K562 (cell line): ENCODE results near the gene NKG7. TPM values are rescaled to one million over a fixed set of nuclear protein-coding genes. Genes with fewer than 3 reads are reported as not detected.

Experiments used
- ATAC-seq: fragments of 200-7000 bp; cut with Tn5 transposase; 3 replicates; pipeline ENCODE4 v1.9.1; 2020; ENCODE audit warnings: moderate library complexity
- BruUV-seq: library from RNA; stranded (reverse); fragments of 400-500 nt; replicated peaks from 2 replicates; lab custom pipeline; 2021; lab: Mats Ljungman, UMichigan
- CTCF ChIA-PET: fragments of 300-600 bp; formaldehyde crosslinking; extraction: SDS; loops from one replicate; lab custom pipeline; 2021; ENCODE audit warnings: low intra/inter-chr PET ratio; lab: Yijun Ruan, JAX
- POLR2A ChIA-PET: fragments of 300-600, 350-650 bp; sonication (Branson Sonifier 250); formaldehyde crosslinking; extraction: SDS; loops from one replicate; lab custom pipeline; 2021; ENCODE audit warnings: antibody characterized with exemption, inconsistent platforms; lab: Yijun Ruan, JAX
- DNase-seq, 4 experiments: peaks; one replicate each; pipeline versions ENCODE4 v3.0.0 to v3.0.0-alpha.2; 2011 to 2018; ENCODE audit warnings: low spot score in 3 of 4, mixed read lengths in 3 of 4; ENCODE audit errors: extremely low read depth in 1 of 4
- FAIRE-seq: peaks from 2 replicates; lab custom pipeline; 2011; peaks lifted over from hg19 to GRCh38; lab: Jason Lieb, UNC
- H2AFZ ChIP-seq: 2 replicates; pipeline ENCODE4 v1.6.0; 2011; ENCODE audit warnings: low read depth, low read length, control low read depth, inconsistent platforms
- H3K27ac ChIP-seq: fragments of 200-600 bp; 3 replicates; pipeline ENCODE4 v1.8.0; 2011; ENCODE audit warnings: low read depth, mild to moderate bottlenecking, control low read depth, inconsistent platforms, low read length, moderate library complexity, mixed read lengths; ENCODE audit errors: extremely low read depth
- H3K27me3 ChIP-seq, 2 experiments: fragments of 300-600 bp in 1 of 2; 2 replicates in 1 of 2; 3 replicates in 1 of 2; pipeline versions ENCODE4 v1.6.0 to v1.8.0; 2011; ENCODE audit warnings: inconsistent platforms in 2 of 2, low read length in 2 of 2, mild to moderate bottlenecking in 1 of 2, mixed read lengths in 1 of 2, moderate library complexity in 1 of 2; ENCODE audit not compliant: control insufficient read depth in 2 of 2, insufficient read depth in 2 of 2
- H3K36me3 ChIP-seq: fragments of 300-600 bp; 3 replicates; pipeline ENCODE4 v1.8.0; 2011; ENCODE audit warnings: mild to moderate bottlenecking, low read length, inconsistent platforms; ENCODE audit not compliant: control insufficient read depth, insufficient read depth
- H3K4me1 ChIP-seq, 2 experiments: fragments of 200-600 bp in 1 of 2; replicated peaks in 1 of 2; 2 replicates in 1 of 2; 3 replicates in 1 of 2; pipeline versions ENCODE4 v1.5.1 to v1.8.0; 2011; ENCODE audit warnings: inconsistent platforms in 2 of 2, low read length in 2 of 2, mild to moderate bottlenecking in 1 of 2, mixed read lengths in 1 of 2, moderate library complexity in 1 of 2; ENCODE audit not compliant: control insufficient read depth in 2 of 2, insufficient read depth in 2 of 2
- H3K4me2 ChIP-seq: 2 replicates; pipeline ENCODE4 v1.6.1; 2011; ENCODE audit warnings: low read length, control low read depth, inconsistent platforms, mixed read lengths; ENCODE audit not compliant: insufficient read depth
- H3K4me3 ChIP-seq: fragments of 200-600 bp; sonication (generic), shearing (Covaris generic); 2 replicates; pipeline ENCODE4 v1.5.1; 2016; ENCODE audit warnings: control low read depth, inconsistent platforms
- H3K79me2 ChIP-seq: fragments of 200-600 bp; 3 replicates; pipeline ENCODE4 v1.8.0; 2011; ENCODE audit warnings: low read length, inconsistent platforms; ENCODE audit not compliant: control insufficient read depth, insufficient read depth
- H3K9ac ChIP-seq, 2 experiments: 2 replicates each; pipeline versions ENCODE4 v1.6.0 to v1.6.1; 2011; ENCODE audit warnings: low read depth in 2 of 2, low read length in 2 of 2, control low read depth in 1 of 2, inconsistent platforms in 1 of 2, mild to moderate bottlenecking in 1 of 2, mixed read lengths in 1 of 2; ENCODE audit not compliant: insufficient read depth in 1 of 2
- H3K9me1 ChIP-seq: one replicate; pipeline ENCODE4 v1.6.0; 2011; ENCODE audit warnings: inconsistent platforms, mild to moderate bottlenecking, low read length, moderate library complexity; ENCODE audit not compliant: control insufficient read depth, insufficient read depth
- H3K9me3 ChIP-seq: replicated peaks from 2 replicates; pipeline ENCODE4 v1.5.1; 2011; ENCODE audit warnings: low read depth, low read length, inconsistent platforms; ENCODE audit not compliant: control insufficient read depth, insufficient read depth
- H4K20me1 ChIP-seq: replicated peaks from 2 replicates; pipeline ENCODE4 v1.6.1; 2011; ENCODE audit warnings: low read length, inconsistent platforms, mixed read lengths; ENCODE audit not compliant: control insufficient read depth, insufficient read depth
- ATF4 ChIP-seq: fragments of 450-650 bp; formaldehyde crosslinking; IDR thresholded peaks from 2 replicates; pipeline ENCODE4 v1.4.0; 2022; ENCODE audit warnings: mild to moderate bottlenecking, moderate library complexity
- CGGBP1 ChIP-seq: fragments of 250-450 bp; sonication (Bioruptor Pico); IDR thresholded peaks from 2 replicates; pipeline ENCODE4 v1.9.0; 2021; ENCODE audit warnings: mild to moderate bottlenecking
- CREM ChIP-seq: IDR thresholded peaks from 2 replicates; pipeline ENCODE4 v1.6.1; 2014; ENCODE audit warnings: antibody characterized with exemption, low read depth
- CTCF ChIP-seq, 3 experiments: IDR thresholded peaks in 2 of 3; conservative IDR thresholded peaks in 1 of 3; 2 replicates each; pipeline ENCODE4 v1.5.1; 2011 to 2012; ENCODE audit warnings: low read length in 3 of 3, mild to moderate bottlenecking in 3 of 3, control low read depth in 2 of 3, improper control_type of control experiment in 1 of 3, inconsistent platforms in 1 of 3, low read depth in 1 of 3, mixed read lengths in 1 of 3, moderate library complexity in 1 of 3; ENCODE audit not compliant: insufficient read depth in 2 of 3
- DACH1 ChIP-seq: fragments of 450-650 bp; IDR thresholded peaks from 2 replicates; pipeline ENCODE4 v1.6.1; 2018; ENCODE audit not compliant: partially characterized antibody
- DIDO1 ChIP-seq: fragments of 450-650 bp; IDR thresholded peaks from 2 replicates; pipeline ENCODE4 v1.6.1; 2016; ENCODE audit warnings: low read depth, missing biosample characterization, missing genetic modification characterization
- DNMT1 ChIP-seq: fragments of 450-650 bp; IDR thresholded peaks from 2 replicates; pipeline ENCODE4 v1.6.1; 2016; ENCODE audit warnings: antibody characterized with exemption, mild to moderate bottlenecking
- KLF16 ChIP-seq: IDR thresholded peaks from 2 replicates; pipeline ENCODE4 v1.6.1; 2016; ENCODE audit warnings: antibody characterized with exemption
- MYC ChIP-seq, 2 experiments: fragments of 250-450 bp in 1 of 2; sonication (Bioruptor Pico) in 1 of 2; IDR thresholded peaks; 2 replicates each; pipeline versions ENCODE4 v1.5.1 to v1.6.1; 2012 to 2021; ENCODE audit warnings: low read depth in 2 of 2, borderline replicate concordance in 1 of 2, improper control_type of control experiment in 1 of 2, low read length in 1 of 2, mild to moderate bottlenecking in 1 of 2, moderate library complexity in 1 of 2
- NFATC3 ChIP-seq: fragments of 450-650 bp; IDR thresholded peaks from 2 replicates; pipeline ENCODE4 v1.6.1; 2017; ENCODE audit warnings: mild to moderate bottlenecking
- NFIX ChIP-seq: fragments of 250-450 bp; sonication (Bioruptor Pico); IDR thresholded peaks from 2 replicates; pipeline ENCODE4 v1.4.0; 2020; ENCODE audit warnings: low read depth, mild to moderate bottlenecking, moderate library complexity
- PREB ChIP-seq: sonication (generic); formaldehyde crosslinking; IDR thresholded peaks from 2 replicates; pipeline ENCODE4 v1.8.1; 2023; ENCODE audit warnings: mild to moderate bottlenecking, missing genetic modification reagents
- SRSF3 ChIP-seq: fragments of 200-400 bp; formaldehyde crosslinking; IDR thresholded peaks from 2 replicates; pipeline ENCODE4 v1.6.1; 2016; ENCODE audit warnings: mild to moderate bottlenecking, low read length, moderate library complexity; ENCODE audit not compliant: insufficient read depth
- ZKSCAN8 ChIP-seq: fragments of 200-800 bp; sonication (Bioruptor generic); IDR thresholded peaks from 2 replicates; pipeline ENCODE4 v1.6.1; 2016; ENCODE audit warnings: missing genetic modification characterization, missing compliant biosample characterization
- ZNF384 ChIP-seq: IDR thresholded peaks from 2 replicates; pipeline ENCODE4 v1.6.1; 2012; ENCODE audit warnings: low read depth, low read length, improper control_type of control experiment
- ZNF444 ChIP-seq: fragments of 250-450 bp; sonication (Bioruptor Pico); IDR thresholded peaks from 2 replicates; pipeline ENCODE4 v1.4.0; 2020; ENCODE audit warnings: mild to moderate bottlenecking, moderate library complexity
- ZNF586 ChIP-seq: fragments of 450-650 bp; formaldehyde crosslinking; conservative IDR thresholded peaks from 2 replicates; pipeline ENCODE4 v1.4.0; 2020; ENCODE audit warnings: mild to moderate bottlenecking, moderate library complexity
- ZSCAN29 ChIP-seq: fragments of 450-650 bp; IDR thresholded peaks from 2 replicates; pipeline ENCODE4 v1.6.1; 2017
- WGBS: fragments of 100-300 bp; shearing (Covaris generic); methylation state at CpG from one replicate; pipeline ENCODE4 v1.1.6; 2016; ENCODE audit warnings: low coverage, mixed read lengths; ENCODE audit not compliant: insufficient coverage; ENCODE audit errors: missing lambda C conversion rate; 5-methylcytosine and 5-hydroxymethylcytosine counted together
- in situ Hi-C: fragments of 300-500 bp; cut with MboI; formaldehyde crosslinking; loops from 4 replicates; pipeline ENCODE4 v1.15.0; 2018; ENCODE audit warnings: inconsistent platforms, mixed read lengths
- intact Hi-C: fragments of 100-400 bp; cut with micrococcal nuclease; formaldehyde crosslinking; loops from 2 replicates; pipeline ENCODE4 v1.14.2; 2022
- polyA plus RNA-seq, 8 experiments: library from polyadenylated mRNA; depleted of rRNA in 4 of 8; stranded (reverse) in 5 of 8; unstranded in 3 of 8; fragments of >200 nt; fragmentation: Nextera tagmentation in 2 of 8; fragmentation: Illumina TruSeq in 1 of 8; extraction: Ambion mirVana in 2 of 8; extraction: Trizol in 1 of 8; gene quantifications; 2 replicates each; pipeline versions ENCODE4 v1.2.1 to v1.2.3, GENCODE V29; 2011 to 2014; ENCODE audit warnings: inconsistent platforms in 1 of 8, missing spikeins in 1 of 8
- total RNA-seq, 7 experiments: library from RNA; depleted of rRNA in 6 of 7; stranded (reverse); fragments of >200 nt in 6 of 7; fragmentation: Illumina TruSeq in 2 of 7; extraction: Trizol in 2 of 7; gene quantifications; 2 replicates each; pipeline versions ENCODE4 v1.2.1 to v1.2.3, GENCODE V29; 2011 to 2021; ENCODE audit warnings: low replicate concordance in 1 of 7

The NKG7 gene
- total and polyA plus RNA-seq, 9 of the 15 experiments (the other 6 are each of a cell fraction or from before 2014, with no cell fraction given), result 0.30 to 0.70 (median 0.51) TPM; not detected in 2

- Histone ChIP-seq H3K36me3 (no peaks in the 10 kb centered on the region), H3K4me3 (peak overlapping the region; percentile 75), H3K4me2 (peak overlapping the region; percentile 96), H3K27me3 (no peaks in the 10 kb centered on the region), H3K9me3 (no peaks in the 10 kb centered on the region), H3K9ac (peak overlapping the region; percentile 93 to 96), H3K27ac (peak overlapping the region; percentile 92), H3K9me1 (no peaks in the 10 kb centered on the region), H4K20me1 (no peaks in the 10 kb centered on the region), H3K4me1 (peaks cover 28 to 48% of the 10 kb centered on the region in 2 experiments), H2AFZ (peak overlapping the region; percentile 12), H3K79me2 (peaks cover 61% of the 10 kb centered on the region)
- peak; percentile 82 for ATAC-seq
- in situ Hi-C loops (no loop called here), intact Hi-C loops (loop anchor here (1.0 kb wide), 2 partner anchors 24 to 27 kb away; partner anchors contain the start of gene C19orf84)
- ChIA-PET POLR2A (interaction anchor here (0.9 to 1.7 kb wide), 8 partner anchors 10 to 27 kb away, joined by 3 to 13 read pairs (median 6); partner anchors contain the start of gene VSIG10L), CTCF (no interaction called here)
- FAIRE-seq, result peak; percentile 97
- peak; percentile 96 to 99 (median 97) for DNase-seq
- WGBS, result under 1% methylated on average over 54 of the region's 54 CpGs
- TSS peak; percentile 43 for BruUV-seq
- TF ChIP-seq CREM, result peak; percentile 23; the same call in 1 of the 2 replicates
- no peak for TF ChIP-seq PREB
- no peak for TF ChIP-seq ZNF444 (CRISPR knock-in tag)
- TF ChIP-seq SRSF3, result no peak
- TF ChIP-seq ZKSCAN8, result no peak
- TF ChIP-seq ZSCAN29, result peak; percentile 76; the same call in 1 of the 2 replicates
- no peak for TF ChIP-seq ZNF384
- no peak for TF ChIP-seq NFATC3
- TF ChIP-seq CGGBP1 (CRISPR knock-in tag), result no peak
- TF ChIP-seq ATF4 (CRISPR knock-in tag), result no peak
- TF ChIP-seq ZNF586 (CRISPR knock-in tag), result no peak
- no peak for TF ChIP-seq CTCF (IDR thresholded peaks at IDR 0.05 in 2 of 3, conservative IDR thresholded peaks at IDR 0.05 in 1 of 3; ENCODE audit: insufficient read depth in 2 of 3, low read depth in 1 of 3, low read length in 3 of 3)
- 0 out of 2 replicates have a peak, but pooled peaks have one; percentile 47 for TF ChIP-seq DNMT1
- no peak for TF ChIP-seq KLF16
- TF ChIP-seq DIDO1 (tag), result no peak
- TF ChIP-seq NFIX (CRISPR knock-in tag), result no peak
- TF ChIP-seq DACH1, result no peak
- TF ChIP-seq MYC (IDR thresholded peaks at IDR 0.05; ENCODE audit: low read depth, low read length), result no peak; the same call in 1 of the 2 replicates
- peak; percentile 47; the same call in 1 of the 2 replicates for TF ChIP-seq MYC (CRISPR knock-in tag; IDR thresholded peaks at IDR 0.05; ENCODE audit: borderline replicate concordance, low read depth)
Measured at GRCh38 chr19:51366389-51367254, 5.8 kb downstream of the NKG7 start.
